Small intestine (tissue), 7 donors: ENCODE measurements around the gene CLPSL2. TPM values are rescaled to one million over a fixed set of nuclear protein-coding genes. Genes with fewer than 3 reads are reported as not detected.
A peak's percentile ranks its signal among the peaks of the same experiment; 100 is the strongest.

Source experiments
- DNase-seq, 2 donors: peaks; one replicate each; pipeline versions ENCODE4 v3.0.0 to v3.0.0-alpha.2; 2013
- FAIRE-seq: peaks from 2 replicates; lab custom pipeline; 2012; peaks lifted over from hg19 to GRCh38; lab: Jason Lieb, UNC
- H3K27ac ChIP-seq, 3 donors: one replicate each; pipeline ENCODE4 v1.5.1; 2013; ENCODE audit warnings: low read length in 2 of 3, mild to moderate bottlenecking in 2 of 3, control low read depth in 1 of 3, inconsistent platforms in 1 of 3, low read depth in 1 of 3, moderate library complexity in 1 of 3
- H3K27me3 ChIP-seq, 3 donors: one replicate each; pipeline ENCODE4 v1.6.1; 2013; ENCODE audit warnings: low read length in 3 of 3, inconsistent platforms in 1 of 3; ENCODE audit not compliant: control insufficient read depth in 3 of 3, insufficient read depth in 3 of 3
- H3K36me3 ChIP-seq, 3 donors: one replicate each; pipeline ENCODE4 v1.6.1; 2013; ENCODE audit warnings: low read length in 3 of 3, inconsistent platforms in 1 of 3, low read depth in 1 of 3, mild to moderate bottlenecking in 1 of 3, moderate library complexity in 1 of 3; ENCODE audit not compliant: control insufficient read depth in 3 of 3, insufficient read depth in 2 of 3
- H3K4me1 ChIP-seq, 3 donors: one replicate each; pipeline ENCODE4 v1.6.1; 2013; ENCODE audit warnings: low read length in 2 of 3, inconsistent platforms in 1 of 3, low read depth in 1 of 3, mild to moderate bottlenecking in 1 of 3, moderate library complexity in 1 of 3; ENCODE audit not compliant: control insufficient read depth in 3 of 3, insufficient read depth in 2 of 3
- H3K4me3 ChIP-seq, 3 donors: one replicate each; pipeline ENCODE4 v1.5.1; 2013; ENCODE audit warnings: low read length in 3 of 3, control low read depth in 1 of 3, inconsistent platforms in 1 of 3, low read depth in 1 of 3, mild to moderate bottlenecking in 1 of 3, moderate library complexity in 1 of 3
- H3K9me3 ChIP-seq, 2 donors: one replicate each; pipeline ENCODE4 v1.6.1; 2013; ENCODE audit warnings: low read depth in 1 of 2, low read length in 1 of 2; ENCODE audit not compliant: control insufficient read depth in 2 of 2, insufficient read depth in 1 of 2
- WGBS, 3 donors: extraction: QIAGEN DNeasy Blood & Tissue Kit; methylation state at CpG; one replicate each; pipeline ENCODE4 v1.1.7; 2013; 5-methylcytosine and 5-hydroxymethylcytosine counted together
- polyA plus RNA-seq, 4 donors: library from polyadenylated mRNA; stranded (reverse) in 3 of 4; unstranded in 1 of 4; fragments of 200-250 nt in 3 of 4; fragments of 120-200 nt in 1 of 4; gene quantifications; one replicate each; pipeline versions ENCODE4 v1.2.1 to v1.2.3, GENCODE V29; 2013
- donor health status: healthy with polysubstance abuse.
- donor health status: control.
- donor health status: control.
- donor health status: Bipolar disorder and iron deficiency.
- donor health status: healthy.

Gene CLPSL2
- polyA plus RNA-seq, 4 donors = not detected

GRCh38 chr6:35739645-35740524 is 36.5 kb upstream of the CLPSL2 start:
- H3K4me3 ChIP-seq = no peak overlapping the region
- no peaks in the 10 kb centered on the region for H3K9me3 ChIP-seq
- H3K27ac ChIP-seq = peak overlapping the region; percentile 60 to 85 (median 79)
- WGBS, 3 donors = 39 to 55% (median 51%) methylated on average over 5 of the region's 5 CpGs
- no peak for FAIRE-seq
- no peaks in the 10 kb centered on the region for H3K36me3 ChIP-seq
- H3K4me1 ChIP-seq = peaks cover 2 to 14% (median 3%) of the 10 kb centered on the region in 3 donors
- H3K27me3 ChIP-seq = no peaks in the 10 kb centered on the region
- DNase-seq = peak; percentile 80 to 88

- no peak for FAIRE-seq
- Histone ChIP-seq H3K4me1 (peaks cover 0 to 14% (median 3%) of the 10 kb centered on the region in 3 donors), H3K36me3 (no peaks in the 10 kb centered on the region), H3K4me3 (no peak overlapping the region), H3K9me3 (no peaks in the 10 kb centered on the region), H3K27ac (no peak overlapping the region), H3K27me3 (no peaks in the 10 kb centered on the region)
- 57 to 74% (median 70%) methylated on average over 7 to 8 of the region's 8 CpGs for WGBS, 3 donors
- DNase-seq = no peak
Observed at GRCh38 chr6:35742842-35743241, 33.6 kb upstream of the CLPSL2 start.

- Histone ChIP-seq H3K27ac (no peak overlapping the region), H3K36me3 (no peaks in the 10 kb centered on the region), H3K9me3 (no peaks in the 10 kb centered on the region), H3K4me1 (peaks cover 0 to 1% (median 0%) of the 10 kb centered on the region in 3 donors), H3K4me3 (no peak overlapping the region), H3K27me3 (no peaks in the 10 kb centered on the region)
- 86 to 97% (median 92%) methylated on average over 7 of the region's 7 CpGs for WGBS, 3 donors
- DNase-seq (no peak), FAIRE-seq (no peak)
Observed at GRCh38 chr6:35745509-35745908, 30.9 kb upstream of the CLPSL2 start.

GRCh38 chr6:35746516-35746915 is 29.9 kb upstream of the CLPSL2 start:
- no peaks in the 10 kb centered on the region for H3K9me3 ChIP-seq
- H3K27ac ChIP-seq = no peak overlapping the region
- DNase-seq = no peak
- no peak for FAIRE-seq
- no peaks in the 10 kb centered on the region for H3K4me1 ChIP-seq
- no peaks in the 10 kb centered on the region for H3K36me3 ChIP-seq
- H3K4me3 ChIP-seq = no peak overlapping the region
- 89 to 94% (median 90%) methylated on average over 3 of the region's 3 CpGs for WGBS, 3 donors
- peaks cover 0 to under 1% (median 0%) of the 10 kb centered on the region in 3 donors for H3K27me3 ChIP-seq

- H3K27ac ChIP-seq = no peak overlapping the region
- no peaks in the 10 kb centered on the region for H3K36me3 ChIP-seq
- FAIRE-seq = no peak
- 94 to 100% (median 97%) methylated on average over 1 of the region's 1 CpG for WGBS, 3 donors
- H3K4me3 ChIP-seq = no peak overlapping the region
- H3K27me3 ChIP-seq = peaks cover 0 to 2% (median 0%) of the 10 kb centered on the region in 3 donors
- no peaks in the 10 kb centered on the region for H3K4me1 ChIP-seq
- H3K9me3 ChIP-seq = no peaks in the 10 kb centered on the region
- DNase-seq = no peak
Observed at GRCh38 chr6:35747877-35748276, 28.5 kb upstream of the CLPSL2 start.

GRCh38 chr6:35750557-35750956 is 25.8 kb upstream of the CLPSL2 start:
- Histone ChIP-seq H3K9me3 (no peaks in the 10 kb centered on the region), H3K27me3 (peaks cover 0 to 2% (median 2%) of the 10 kb centered on the region in 3 donors), H3K27ac (no peak overlapping the region), H3K4me1 (no peaks in the 10 kb centered on the region), H3K36me3 (no peaks in the 10 kb centered on the region), H3K4me3 (no peak overlapping the region)
- 85 to 94% (median 90%) methylated on average over 7 of the region's 7 CpGs for WGBS, 3 donors
- FAIRE-seq (no peak), DNase-seq (no peak)

- FAIRE-seq (no peak), DNase-seq (no peak)
- H3K27ac ChIP-seq = no peak overlapping the region
- 75 to 80% (median 76%) methylated on average over 4 of the region's 4 CpGs for WGBS, 3 donors
- H3K36me3 ChIP-seq = no peaks in the 10 kb centered on the region
- no peaks in the 10 kb centered on the region for H3K4me1 ChIP-seq
- no peak overlapping the region for H3K4me3 ChIP-seq
- H3K27me3 ChIP-seq = peaks cover 0 to 2% (median 2%) of the 10 kb centered on the region in 3 donors
- H3K9me3 ChIP-seq = no peaks in the 10 kb centered on the region
Observed at GRCh38 chr6:35751594-35751993, 24.8 kb upstream of the CLPSL2 start.

- WGBS, 3 donors = 87 to 94% (median 93%) methylated on average over 4 of the region's 4 CpGs
- H3K27me3 ChIP-seq = peaks cover 0 to 2% (median 2%) of the 10 kb centered on the region in 3 donors
- DNase-seq (no peak), FAIRE-seq (no peak)
- H3K4me1 ChIP-seq = no peaks in the 10 kb centered on the region
- H3K4me3 ChIP-seq = no peak overlapping the region
- H3K9me3 ChIP-seq = no peaks in the 10 kb centered on the region
- no peak overlapping the region for H3K27ac ChIP-seq
- no peaks in the 10 kb centered on the region for H3K36me3 ChIP-seq
Observed at GRCh38 chr6:35752330-35752729, 24.1 kb upstream of the CLPSL2 start.
